HEK293T (cell line): ENCODE results near the gene TGFB2.
A peak's percentile ranks its signal among the peaks of the same experiment; 100 is the strongest.

Source experiments
- CTCF ChIA-PET: fragments of 350-600 bp; formaldehyde crosslinking; extraction: SDS; loops from one replicate; lab custom pipeline; 2021; ENCODE audit warnings: antibody characterized with exemption, inconsistent platforms; lab: Yijun Ruan, JAX
- POLR2A ChIA-PET: fragments of 350-600 bp; formaldehyde crosslinking; extraction: SDS; loops from one replicate; lab custom pipeline; 2020; ENCODE audit warnings: antibody characterized with exemption, inconsistent platforms; lab: Yijun Ruan, JAX
- DNase-seq: peaks from one replicate; pipeline ENCODE4 v3.0.0; 2012; ENCODE audit warnings: mixed read lengths; ENCODE audit errors: extremely low spot score
- ARNT ChIP-seq: fragments of 450-650 bp; IDR thresholded peaks from 2 replicates; pipeline ENCODE4 v1.6.1; 2017; ENCODE audit warnings: mild to moderate bottlenecking
- BHLHE40 ChIP-seq: fragments of 450-650 bp; IDR thresholded peaks from 2 replicates; pipeline ENCODE4 v1.6.1; 2016; ENCODE audit warnings: mild to moderate bottlenecking, moderate library complexity, borderline replicate concordance
- CTBP1 ChIP-seq: fragments of 450-650 bp; IDR thresholded peaks from 2 replicates; pipeline ENCODE4 v1.6.1; 2016; ENCODE audit warnings: borderline replicate concordance
- ELF4 ChIP-seq: fragments of 450-650 bp; IDR thresholded peaks from 2 replicates; pipeline ENCODE4 v1.6.1; 2017; ENCODE audit warnings: antibody characterized with exemption
- FOXA1 ChIP-seq: fragments of 450-650 bp; IDR thresholded peaks from 2 replicates; pipeline ENCODE4 v1.6.1; 2016; ENCODE audit warnings: mild to moderate bottlenecking
- FOXK2 ChIP-seq: fragments of 450-650 bp; IDR thresholded peaks from 2 replicates; pipeline ENCODE4 v1.6.1; 2016; ENCODE audit warnings: mild to moderate bottlenecking
- FOXM1 ChIP-seq: fragments of 450-650 bp; IDR thresholded peaks from 2 replicates; pipeline ENCODE4 v1.6.1; 2017; ENCODE audit warnings: mild to moderate bottlenecking, borderline replicate concordance
- HDGF ChIP-seq: fragments of 450-650 bp; IDR thresholded peaks from 2 replicates; pipeline ENCODE4 v1.6.1; 2017; ENCODE audit warnings: antibody characterized with exemption, borderline replicate concordance
- L3MBTL2 ChIP-seq: fragments of 450-650 bp; conservative IDR thresholded peaks from 2 replicates; pipeline ENCODE4 v1.6.1; 2016; ENCODE audit warnings: mild to moderate bottlenecking
- LEF1 ChIP-seq: fragments of 450-650 bp; IDR thresholded peaks from 2 replicates; pipeline ENCODE4 v1.6.1; 2017; ENCODE audit warnings: mild to moderate bottlenecking, borderline replicate concordance
- NFRKB ChIP-seq: fragments of 450-650 bp; IDR thresholded peaks from 2 replicates; pipeline ENCODE4 v1.6.1; 2016; ENCODE audit warnings: mild to moderate bottlenecking, moderate library complexity
- PKNOX1 ChIP-seq: fragments of 450-650 bp; IDR thresholded peaks from 2 replicates; pipeline ENCODE4 v1.6.1; 2016
- SP1 ChIP-seq: fragments of 450-650 bp; IDR thresholded peaks from 2 replicates; pipeline ENCODE4 v1.6.1; 2017
- SUZ12 ChIP-seq: fragments of 450-650 bp; IDR thresholded peaks from 2 replicates; pipeline ENCODE4 v1.6.1; 2016; ENCODE audit warnings: mild to moderate bottlenecking
- TARDBP ChIP-seq: fragments of 450-650 bp; IDR thresholded peaks from 2 replicates; pipeline ENCODE4 v1.6.1; 2016
- ZNF384 ChIP-seq: fragments of 450-650 bp; IDR thresholded peaks from 2 replicates; pipeline ENCODE4 v1.6.1; 2016

TGFB2 gene

DNA sequence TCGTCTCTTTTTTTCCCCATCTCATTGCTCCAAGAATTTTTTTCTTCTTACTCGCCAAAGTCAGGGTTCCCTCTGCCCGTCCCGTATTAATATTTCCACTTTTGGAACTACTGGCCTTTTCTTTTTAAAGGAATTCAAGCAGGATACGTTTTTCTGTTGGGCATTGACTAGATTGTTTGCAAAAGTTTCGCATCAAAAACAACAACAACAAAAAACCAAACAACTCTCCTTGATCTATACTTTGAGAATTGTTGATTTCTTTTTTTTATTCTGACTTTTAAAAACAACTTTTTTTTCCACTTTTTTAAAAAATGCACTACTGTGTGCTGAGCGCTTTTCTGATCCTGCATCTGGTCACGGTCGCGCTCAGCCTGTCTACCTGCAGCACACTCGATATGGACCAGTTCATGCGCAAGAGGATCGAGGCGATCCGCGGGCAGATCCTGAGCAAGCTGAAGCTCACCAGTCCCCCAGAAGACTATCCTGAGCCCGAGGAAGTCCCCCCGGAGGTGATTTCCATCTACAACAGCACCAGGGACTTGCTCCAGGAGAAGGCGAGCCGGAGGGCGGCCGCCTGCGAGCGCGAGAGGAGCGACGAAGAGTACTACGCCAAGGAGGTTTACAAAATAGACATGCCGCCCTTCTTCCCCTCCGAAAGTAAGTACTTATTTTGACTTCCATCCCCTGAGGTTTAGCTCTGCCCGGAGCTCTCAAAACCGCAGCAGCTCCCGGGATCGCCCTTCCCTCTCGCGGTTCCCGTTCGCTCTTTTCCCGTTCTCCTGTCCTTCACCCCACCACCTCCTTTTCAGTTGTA lies 1.5 kb downstream of the TGFB2 start:
- TF ChIP-seq FOXA1 = no peak
- ChIA-PET CTCF (no interaction called here), POLR2A (interaction anchor here (0.7 to 1.4 kb wide), 2 partner anchors 11 to 19 kb away, joined by 3 to 4 read pairs; no protein-coding TSS in a partner anchor)
- DNase-seq = no peak

DNA sequence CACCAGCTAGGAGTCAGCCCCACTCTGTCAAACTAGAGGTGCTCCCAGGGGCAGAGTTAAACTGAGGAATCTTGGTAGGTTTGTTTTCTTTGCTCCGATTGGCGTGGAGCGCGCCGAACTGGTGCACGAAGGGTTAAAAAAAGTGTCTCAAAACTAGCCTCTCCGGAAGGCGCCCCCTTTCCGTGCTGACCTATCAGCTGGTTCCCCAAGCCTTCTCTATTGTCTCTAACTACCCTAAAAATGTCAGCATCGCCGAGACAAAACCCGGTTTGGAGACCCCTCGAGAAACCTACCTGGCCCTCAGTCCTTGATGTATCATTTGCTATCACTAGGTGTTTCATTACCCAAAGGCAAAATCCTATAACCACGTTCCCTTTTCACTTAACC lies 2.2 kb downstream of the TGFB2 start:
- ChIA-PET POLR2A (no interaction called here), CTCF (no interaction called here)
- DNase-seq = no peak
- TF ChIP-seq PKNOX1 (no peak), SP1 (no peak), SUZ12 (no peak), FOXM1 (no peak), ARNT (no peak), ZNF384 (no peak), LEF1 (no peak), L3MBTL2 (no peak), TARDBP (no peak), NFRKB (no peak), ELF4 (no peak), FOXA1 (no peak), HDGF (no peak), CTBP1 (no peak), BHLHE40 (no peak), FOXK2 (no peak)

- DNase-seq = no peak
- no peak for TF ChIP-seq HDGF
- TF ChIP-seq BHLHE40 = no peak
- TF ChIP-seq ZNF384 = peak; percentile 64; the same call in 1 of the 2 replicates
- no peak for TF ChIP-seq FOXK2
- TF ChIP-seq L3MBTL2 = no peak
- TF ChIP-seq PKNOX1 = peak; percentile 87
- TF ChIP-seq FOXM1 = no peak
- no peak for TF ChIP-seq NFRKB
- TF ChIP-seq CTBP1 = no peak
- no peak for TF ChIP-seq TARDBP
- no peak for TF ChIP-seq SUZ12
- TF ChIP-seq LEF1 = no peak
- TF ChIP-seq SP1 = no peak
- no peak for TF ChIP-seq FOXA1
- TF ChIP-seq ARNT = no peak
- ChIA-PET CTCF (interaction anchor here (1.0 kb wide), 1 partner anchor 49 kb away, joined by 3 read pairs; no protein-coding TSS in a partner anchor), POLR2A (no interaction called here)
These were observed 2.8 kb downstream of the TGFB2 start for GRCh38 chr1:218347723-218348627.

- ChIA-PET CTCF (interaction anchor here (1.0 kb wide), 1 partner anchor 49 kb away, joined by 3 read pairs; no protein-coding TSS in a partner anchor), POLR2A (no interaction called here)
- TF ChIP-seq NFRKB (no peak), ARNT (no peak), CTBP1 (no peak), ZNF384 (no peak), FOXA1 (no peak), SP1 (no peak), ELF4 (no peak), TARDBP (no peak)
- no peak for DNase-seq
These were observed 3.5 kb downstream of the TGFB2 start for GRCh38 chr1:218348628-218349071.

DNA sequence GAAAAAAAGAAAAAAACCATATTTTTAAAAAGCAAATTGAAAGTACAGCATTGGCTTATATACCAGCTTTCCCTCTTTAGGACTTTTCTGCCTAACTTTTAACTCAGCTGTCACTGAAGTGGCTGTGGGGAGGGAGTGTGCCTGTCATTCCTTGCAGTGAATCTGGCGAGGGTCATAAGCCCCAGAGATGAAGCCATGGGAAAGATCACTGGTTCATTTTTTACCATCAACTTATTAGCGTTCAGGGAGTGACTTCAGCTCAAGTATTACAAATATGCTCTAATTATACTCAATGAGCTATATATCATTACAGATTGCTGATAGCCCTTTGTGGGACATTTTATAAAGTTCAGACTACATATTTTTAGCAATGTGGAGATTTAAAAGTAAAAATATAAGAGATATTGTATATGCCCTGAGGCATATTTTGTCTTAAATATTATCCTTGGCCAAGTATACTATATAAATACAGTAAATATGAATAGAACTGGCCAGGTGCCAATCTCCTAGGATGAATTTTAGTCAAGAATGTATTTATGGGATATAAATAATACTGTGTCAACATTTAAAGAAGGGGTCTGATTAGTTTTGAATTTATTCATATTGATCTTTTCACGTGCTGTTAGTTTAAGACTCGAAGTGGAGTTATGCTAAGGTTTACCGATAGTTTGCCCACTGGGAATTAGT lies 4.4 kb downstream of the TGFB2 start:
- CTCF ChIA-PET = interaction anchor here (1.0 kb wide), 1 partner anchor 50 kb away, joined by 3 read pairs; no protein-coding TSS in a partner anchor
- TF ChIP-seq FOXK2 = no peak
- TF ChIP-seq NFRKB = no peak
- TF ChIP-seq PKNOX1 = no peak
- TF ChIP-seq BHLHE40 = no peak
- TF ChIP-seq LEF1 = no peak
- TF ChIP-seq CTBP1 = no peak
- no peak for TF ChIP-seq ZNF384
- TF ChIP-seq TARDBP = no peak
- TF ChIP-seq FOXA1 = no peak
- no peak for TF ChIP-seq SUZ12
- no peak for DNase-seq
- POLR2A ChIA-PET = no interaction called here
